ENCODE results near the gene LY86.
A peak's percentile ranks its signal among the peaks of the same experiment; 100 is the strongest.

The LY86 gene

GRCh38 chr6:6588064-6588923 lies at the start of gene LY86:
TSS of gene LY86 (plus strand) at chr6:6588720. CDS start at chr6:6588735, 15 bp downstream.
- DNase-seq: no peak

- DNase-seq: no peak
Observed at GRCh38 chr6:6539036-6539435, 49.5 kb upstream of the LY86 start.

- DNase-seq: no peak
Observed at GRCh38 chr6:6542357-6542756, 46.2 kb upstream of the LY86 start.

GRCh38 chr6:6543181-6543879 lies 45.2 kb upstream of the LY86 start:
- DNase-seq: no peak

- no peak for DNase-seq
Observed at GRCh38 chr6:6545616-6546317, 42.8 kb upstream of the LY86 start.

GRCh38 chr6:6546318-6547109 lies 42.0 kb upstream of the LY86 start:
- DNase-seq: peak; percentile 52

GRCh38 chr6:6547110-6547879 lies 41.2 kb upstream of the LY86 start:
- DNase-seq: peak; percentile 94

- DNase-seq: no peak
Observed at GRCh38 chr6:6556161-6556737, 32.3 kb upstream of the LY86 start.

- peak; percentile 76 for DNase-seq
Observed at GRCh38 chr6:6556738-6557503, 31.6 kb upstream of the LY86 start.

GRCh38 chr6:6557504-6557839 lies 31.0 kb upstream of the LY86 start:
- DNase-seq: no peak

- no peak for DNase-seq
Observed at GRCh38 chr6:6557886-6558285, 30.6 kb upstream of the LY86 start.

GRCh38 chr6:6559994-6560570 lies 28.4 kb upstream of the LY86 start:
- no peak for DNase-seq

GRCh38 chr6:6560909-6561308 lies 27.6 kb upstream of the LY86 start:
- peak; percentile 42 for DNase-seq

- no peak for DNase-seq
Observed at GRCh38 chr6:6564154-6564553, 24.4 kb upstream of the LY86 start.

GRCh38 chr6:6565069-6565468 lies 23.5 kb upstream of the LY86 start:
- no peak for DNase-seq

GRCh38 chr6:6565488-6565887 lies 23.0 kb upstream of the LY86 start:
- DNase-seq: no peak

- DNase-seq: no peak
Observed at GRCh38 chr6:6566766-6567165, 21.8 kb upstream of the LY86 start.

- no peak for DNase-seq
Observed at GRCh38 chr6:6569096-6569810, 19.3 kb upstream of the LY86 start.

GRCh38 chr6:6569811-6570164 lies 18.7 kb upstream of the LY86 start:
- DNase-seq: no peak

Data from hematopoietic multipotent progenitor cell treated with erythropoietin and hydrocortisone succinate and interleukin-3 and kit ligand, for 4 days (in vitro differentiated cells).